22Rv1 (cell line): ENCODE data around the gene IDS.

Experiments
- ZFX ChIP-seq: fragments of 450-650 bp; IDR thresholded peaks from 2 replicates; pipeline ENCODE4 v1.6.1; 2017; ENCODE audit warnings: antibody characterized with exemption, borderline replicate concordance
- TF ChIP-seq, protein P1 (sequence below): fragments of 450-650 bp; IDR thresholded peaks from 2 replicates; pipeline ENCODE4 v1.5.1; 2017; ENCODE audit warnings: mild to moderate bottlenecking

- TF ChIP-seq, protein P1, sequence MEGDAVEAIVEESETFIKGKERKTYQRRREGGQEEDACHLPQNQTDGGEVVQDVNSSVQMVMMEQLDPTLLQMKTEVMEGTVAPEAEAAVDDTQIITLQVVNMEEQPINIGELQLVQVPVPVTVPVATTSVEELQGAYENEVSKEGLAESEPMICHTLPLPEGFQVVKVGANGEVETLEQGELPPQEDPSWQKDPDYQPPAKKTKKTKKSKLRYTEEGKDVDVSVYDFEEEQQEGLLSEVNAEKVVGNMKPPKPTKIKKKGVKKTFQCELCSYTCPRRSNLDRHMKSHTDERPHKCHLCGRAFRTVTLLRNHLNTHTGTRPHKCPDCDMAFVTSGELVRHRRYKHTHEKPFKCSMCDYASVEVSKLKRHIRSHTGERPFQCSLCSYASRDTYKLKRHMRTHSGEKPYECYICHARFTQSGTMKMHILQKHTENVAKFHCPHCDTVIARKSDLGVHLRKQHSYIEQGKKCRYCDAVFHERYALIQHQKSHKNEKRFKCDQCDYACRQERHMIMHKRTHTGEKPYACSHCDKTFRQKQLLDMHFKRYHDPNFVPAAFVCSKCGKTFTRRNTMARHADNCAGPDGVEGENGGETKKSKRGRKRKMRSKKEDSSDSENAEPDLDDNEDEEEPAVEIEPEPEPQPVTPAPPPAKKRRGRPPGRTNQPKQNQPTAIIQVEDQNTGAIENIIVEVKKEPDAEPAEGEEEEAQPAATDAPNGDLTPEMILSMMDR = no peak
- TF ChIP-seq ZFX = no peak
These were observed 43.4 kb downstream of the IDS start for GRCh38 chrX:149461746-149462145.
